ENCODE measurements around the gene FAM43B.
A peak's percentile ranks its signal among the peaks of the same experiment; 100 is the strongest.
"Not testable (repeated sequence)": the region's sequence is repeated elsewhere in the genome, so short reads cannot be mapped to it uniquely, and the experiment has no call there.

Gene FAM43B

DNA sequence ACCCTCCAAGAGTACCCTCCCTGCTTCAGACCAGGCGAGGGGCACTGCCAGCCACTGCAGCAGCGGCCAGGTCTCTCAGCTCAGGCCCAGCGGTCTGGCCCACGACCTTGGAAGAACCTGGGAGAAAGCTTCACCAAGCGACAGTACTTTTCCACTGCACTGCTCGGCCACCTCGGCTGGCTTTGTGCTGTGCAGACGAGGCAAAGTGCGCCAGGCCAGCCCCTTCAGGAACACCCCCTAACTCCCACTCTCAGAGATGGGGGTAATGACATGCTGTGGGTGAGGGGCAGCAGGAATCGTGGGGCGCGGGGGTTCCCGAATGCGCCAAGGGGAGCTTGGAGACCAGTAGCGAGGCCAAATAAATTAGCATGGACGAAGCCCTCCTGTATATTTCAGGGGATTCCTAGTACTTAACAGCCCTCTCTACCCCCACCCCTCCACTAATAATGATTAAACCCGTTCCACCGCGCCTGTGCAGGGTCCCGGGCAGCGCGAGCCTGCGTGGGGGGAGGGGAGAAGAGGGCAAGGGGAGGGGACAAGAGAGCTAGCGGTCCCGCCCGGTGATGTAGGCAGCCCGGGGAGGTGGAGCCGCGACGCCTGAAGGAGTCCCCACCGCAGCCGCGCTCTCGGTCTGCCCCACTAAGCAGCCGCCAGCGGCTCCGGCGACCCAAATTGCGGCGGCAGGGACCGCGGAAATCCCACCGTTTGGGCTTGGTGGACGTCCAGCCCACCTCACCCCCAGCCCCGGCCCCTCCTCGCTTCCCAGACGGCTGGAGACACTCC is at the start of gene FAM43B:
Gene FAM43B (plus strand): TSS at position 629 of the 783 bp plus-strand sequence. CDS start 401 bp downstream, outside the sequence.
- DNase-seq (ENCODE audit: low spot score) = peak; percentile 87

DNA sequence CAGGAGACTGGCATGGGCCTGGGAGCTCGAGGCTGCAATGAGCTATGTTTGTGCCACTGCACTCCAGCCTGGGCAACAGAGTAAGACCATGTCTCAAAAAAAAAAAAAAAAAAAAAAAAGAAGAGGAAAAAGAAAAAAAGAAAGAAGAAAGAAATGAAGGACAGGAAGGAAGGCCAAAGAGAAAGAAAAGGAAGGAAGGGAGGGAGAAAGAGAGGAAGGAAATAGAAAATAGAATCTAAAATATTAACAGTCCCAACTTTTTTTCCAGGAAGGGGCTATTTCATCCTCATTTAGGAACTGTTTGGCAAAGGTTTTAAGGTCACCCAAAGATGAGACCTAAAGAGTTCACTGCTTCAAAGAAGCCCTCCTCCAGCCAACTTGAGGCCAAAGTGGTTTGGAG is 46.9 kb upstream of the FAM43B start:
- DNase-seq (ENCODE audit: low spot score) = no peak

DNA sequence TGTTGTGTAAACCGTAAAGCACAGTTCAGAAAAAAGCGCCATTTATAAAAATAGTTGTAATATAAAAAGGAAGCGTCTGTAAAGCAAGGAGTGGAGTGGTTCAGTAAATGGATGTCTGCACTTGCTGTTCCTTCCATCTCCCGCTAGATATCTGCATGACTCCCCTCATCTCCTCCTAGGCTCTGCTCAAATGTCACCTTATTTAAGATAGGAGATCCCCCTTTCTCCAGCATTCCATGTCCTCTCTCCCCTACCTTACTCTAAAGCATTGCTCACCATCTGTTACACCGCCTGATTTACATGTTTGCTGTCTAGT is 45.2 kb upstream of the FAM43B start:
- DNase-seq (ENCODE audit: low spot score) = no peak

- DNase-seq (ENCODE audit: low spot score) = peak; percentile 98
These were observed 44.6 kb upstream of the FAM43B start, which contains the start of gene MUL1 for GRCh38 chr1:20507564-20508410. Gene MUL1 (minus strand): TSS chr1:20508151. CDS start chr1:20508024, 127 bp downstream.

- no peak for DNase-seq (ENCODE audit: low spot score)
These were observed 44.0 kb upstream of the FAM43B start for GRCh38 chr1:20508411-20508771.

- DNase-seq (ENCODE audit: low spot score) = no peak
These were observed 40.6 kb upstream of the FAM43B start for GRCh38 chr1:20511518-20512428.

DNA sequence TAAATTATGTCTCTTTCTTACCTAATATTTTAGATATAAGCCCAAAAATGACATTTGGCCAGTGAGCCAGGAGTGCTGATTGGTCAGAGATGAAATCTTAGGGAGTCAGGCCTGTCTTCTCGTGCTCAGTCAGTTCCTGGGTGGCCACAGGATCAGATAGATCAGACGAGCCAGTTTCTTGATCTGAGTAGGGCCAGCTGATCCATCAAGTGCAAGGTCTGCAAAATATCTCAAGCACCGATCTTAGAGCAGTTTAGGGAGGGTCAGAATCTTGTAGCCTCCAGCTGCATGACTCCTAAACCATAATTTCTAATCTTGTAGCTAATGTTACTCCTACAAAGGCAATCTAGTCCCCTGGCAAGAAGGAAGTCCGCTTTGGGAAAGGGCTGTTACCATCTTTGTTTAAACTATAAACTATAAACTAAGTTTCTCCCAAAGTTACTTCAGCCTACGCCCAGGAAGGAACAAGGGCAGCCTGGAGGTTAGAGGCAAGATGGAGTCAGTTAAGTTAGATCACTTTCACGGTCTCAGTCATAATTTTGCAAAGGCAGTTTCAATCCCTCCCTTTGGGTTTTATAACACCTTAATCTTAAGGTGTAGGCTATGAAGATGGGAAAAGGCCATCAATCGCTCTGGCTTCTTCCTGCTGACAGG is 32.6 kb upstream of the FAM43B start:
- DNase-seq (ENCODE audit: low spot score) = not testable (repeated sequence)

DNA sequence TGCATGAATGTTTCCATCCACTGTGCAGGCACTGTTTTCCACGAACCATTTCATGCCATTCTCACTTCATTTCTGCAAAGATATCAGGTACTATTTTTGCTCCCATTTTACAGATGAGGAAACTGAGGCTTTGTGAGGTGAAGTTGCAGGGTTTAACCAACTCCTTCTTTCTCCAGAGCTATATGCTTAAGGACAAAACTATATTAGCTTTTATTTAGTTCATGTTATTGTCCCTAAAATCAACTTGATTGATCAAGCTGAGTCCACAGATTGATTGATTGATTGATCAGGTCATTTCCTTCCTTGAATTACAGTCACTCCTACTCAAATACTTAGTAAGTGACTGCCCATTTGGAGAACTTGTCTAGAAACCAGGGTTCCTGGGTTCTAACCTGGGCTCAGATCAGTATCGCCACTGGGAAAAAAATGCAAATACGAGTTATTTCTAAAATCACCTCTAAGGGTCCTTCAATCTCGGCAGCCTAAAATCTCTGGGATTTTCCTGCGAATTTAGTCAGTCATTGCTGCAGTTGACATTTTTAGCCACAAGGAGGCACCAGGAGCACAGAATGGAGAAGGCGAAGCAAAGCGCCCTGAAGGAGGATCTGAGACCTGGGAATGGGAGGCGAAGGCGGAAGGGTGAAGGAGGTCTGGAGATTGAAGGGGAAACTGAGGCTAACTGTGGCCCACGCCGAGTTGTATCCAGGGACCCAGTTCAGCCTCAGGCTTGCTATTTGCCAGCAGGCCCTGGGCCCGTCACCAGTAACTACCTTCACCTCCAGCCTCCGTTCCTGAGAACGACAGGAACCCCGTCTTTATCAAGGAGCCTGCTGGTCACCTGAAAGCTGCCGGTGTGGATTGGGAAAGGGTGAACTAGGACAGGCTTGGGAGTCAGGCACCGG is 30.2 kb upstream of the FAM43B start:
- peak; percentile 79 for DNase-seq (ENCODE audit: low spot score)

GRCh38 chr1:20526267-20526666 is 26.1 kb upstream of the FAM43B start:
- DNase-seq (ENCODE audit: low spot score) = no peak

DNA sequence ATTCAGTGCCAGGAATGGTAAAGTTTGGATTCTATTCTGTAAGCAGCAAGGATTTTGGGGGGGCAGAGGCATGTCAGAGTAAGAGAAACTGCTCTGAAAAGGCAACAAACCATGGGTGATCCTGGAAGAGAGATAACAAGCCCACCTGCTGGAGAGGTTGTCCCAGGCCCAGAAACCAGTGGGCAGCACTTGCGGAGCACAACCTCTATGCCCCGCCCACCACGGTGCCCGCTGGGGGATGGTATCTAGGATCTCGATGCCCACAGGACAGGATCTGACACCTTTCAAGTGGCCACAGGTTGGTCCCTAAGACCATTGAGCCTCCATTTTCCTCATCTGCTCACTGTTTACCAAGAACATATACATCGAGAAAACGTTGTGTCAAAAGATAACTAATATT is 24.2 kb upstream of the FAM43B start:
- DNase-seq (ENCODE audit: low spot score) = no peak

- DNase-seq (ENCODE audit: low spot score) = no peak
These were observed 22.1 kb upstream of the FAM43B start for GRCh38 chr1:20530306-20530705.

- DNase-seq (ENCODE audit: low spot score) = no peak
These were observed 21.5 kb upstream of the FAM43B start for GRCh38 chr1:20530901-20531300.

DNA sequence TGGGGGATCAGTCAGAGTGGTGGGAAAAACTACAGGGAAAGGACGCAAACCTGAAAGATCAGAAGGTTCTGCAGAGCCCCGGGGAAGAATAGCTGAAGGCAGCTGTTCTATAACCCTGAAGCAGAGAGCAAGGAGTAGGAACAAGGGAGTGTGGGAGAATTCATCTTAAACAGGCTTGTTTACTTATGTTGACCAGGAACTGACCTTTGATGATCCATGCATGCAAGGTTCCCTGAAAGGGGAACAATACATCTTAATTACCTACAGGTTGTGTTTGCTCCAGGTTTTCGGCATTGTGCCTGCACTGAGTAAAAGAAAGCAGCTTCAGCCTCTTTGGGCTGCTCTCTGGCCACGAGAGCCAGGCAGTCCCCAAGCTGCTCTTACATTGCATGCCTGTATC is 18.7 kb upstream of the FAM43B start:
- no peak for DNase-seq (ENCODE audit: low spot score)

- DNase-seq (ENCODE audit: low spot score) = no peak
These were observed 17.5 kb upstream of the FAM43B start for GRCh38 chr1:20534659-20535417.

GRCh38 chr1:20538227-20538626 is 14.1 kb upstream of the FAM43B start:
- no peak for DNase-seq (ENCODE audit: low spot score)

- DNase-seq (ENCODE audit: low spot score) = no peak
These were observed 13.4 kb upstream of the FAM43B start for GRCh38 chr1:20538760-20539551.

DNA sequence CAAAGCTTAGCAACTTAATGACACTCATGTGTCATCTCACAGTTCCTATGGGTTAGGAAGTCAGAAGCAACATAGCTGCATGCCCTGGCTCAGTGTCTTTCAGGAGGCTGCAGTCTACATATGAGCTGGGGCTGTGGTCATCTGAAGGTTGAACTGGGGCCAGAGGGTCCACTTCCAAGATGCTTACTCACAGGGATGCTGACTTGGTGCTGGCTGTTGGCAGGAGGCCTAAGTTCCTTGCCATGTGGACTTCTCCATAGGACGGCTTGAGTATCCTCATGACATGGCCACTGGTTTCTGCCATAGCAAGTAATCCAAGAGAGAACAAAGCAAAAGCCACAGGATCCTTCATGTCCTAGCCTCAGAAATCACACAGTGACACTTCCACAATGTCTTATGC is 12.1 kb upstream of the FAM43B start:
- no peak for DNase-seq (ENCODE audit: low spot score)

GRCh38 chr1:20546637-20547036 is 5.7 kb upstream of the FAM43B start:
- DNase-seq (ENCODE audit: low spot score) = no peak

DNA sequence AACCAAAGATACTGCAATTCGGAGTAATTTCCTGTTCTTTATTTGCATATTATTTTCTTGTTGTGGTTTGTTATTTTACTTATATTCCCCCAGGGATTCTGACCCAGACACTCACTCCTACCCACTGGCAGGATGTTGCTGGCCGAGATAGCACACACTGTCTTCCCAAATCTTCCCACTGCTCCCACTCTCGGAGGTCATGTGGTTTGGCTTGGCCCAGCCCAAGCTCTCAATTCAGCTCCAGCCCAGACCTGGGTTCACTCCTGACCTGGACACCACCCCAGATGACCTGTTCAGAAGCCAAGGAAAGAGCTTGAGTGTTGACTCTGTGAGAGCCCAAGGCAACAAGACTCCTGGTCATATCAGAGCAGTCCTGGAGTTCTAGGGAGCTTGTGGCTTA is 1.2 kb upstream of the FAM43B start:
- no peak for DNase-seq (ENCODE audit: low spot score)
